ENCODE measurements around the gene NEDD8.

Gene NEDD8

DNA sequence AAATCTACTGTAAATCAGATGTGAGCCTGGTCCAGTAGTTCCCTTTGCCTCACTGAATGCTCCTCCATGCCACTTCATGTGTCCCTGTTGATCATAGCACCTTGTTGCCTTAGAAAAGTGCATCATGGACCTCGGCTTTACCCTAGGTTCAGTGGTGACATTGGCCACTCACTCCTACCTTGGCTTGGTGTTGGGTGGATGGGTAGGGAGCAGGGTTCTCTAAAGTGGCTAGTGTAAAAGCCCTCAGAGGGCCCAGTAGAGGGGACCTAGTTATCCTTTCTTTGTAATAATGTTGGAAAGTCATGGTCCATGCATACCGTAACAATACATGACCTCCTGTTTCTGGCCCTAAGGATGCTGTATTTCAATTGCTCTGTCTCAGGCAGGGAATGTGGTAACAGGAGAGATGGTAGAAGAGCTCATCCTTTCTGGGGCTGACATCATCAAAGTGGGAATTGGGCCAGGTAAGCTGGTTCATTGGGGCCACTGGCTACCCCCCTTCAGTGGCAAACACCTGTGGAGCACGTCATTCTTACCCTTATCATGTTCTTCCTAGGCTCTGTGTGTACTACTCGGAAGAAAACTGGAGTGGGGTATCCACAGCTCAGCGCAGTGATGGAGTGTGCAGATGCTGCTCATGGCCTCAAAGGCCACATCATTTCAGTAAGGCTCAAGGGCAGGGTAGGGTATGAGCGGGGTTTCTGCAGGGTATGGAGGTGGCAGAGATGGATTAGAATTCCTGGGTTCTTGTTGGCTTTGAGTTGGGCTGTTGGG is 4.7 kb upstream of the NEDD8 start:
- H3K4me1 ChIP-seq (ENCODE audit: insufficient read depth, low read length, severe bottlenecking): peaks cover 34% of the 10 kb centered on the region
- H3K9me2 ChIP-seq (ENCODE audit: low read depth, low read length): no peaks in the 10 kb centered on the region
- H3K4me2 ChIP-seq (ENCODE audit: low read length): no peak overlapping the region
- H3K27ac ChIP-seq (ENCODE audit: low read depth, low read length, poor library complexity, severe bottlenecking): no peak overlapping the region
- H4K20me1 ChIP-seq (ENCODE audit: insufficient read depth, low read length): no peaks in the 10 kb centered on the region
- peaks cover 70% of the 10 kb centered on the region for H3K36me3 ChIP-seq (ENCODE audit: insufficient read depth, low read length)
- H3K9ac ChIP-seq (ENCODE audit: low read length): no peak overlapping the region
- H3F3A ChIP-seq (ENCODE audit: insufficient read depth, low read length): 0 out of 2 replicates have a peak, but pooled peaks cover 3% of the 10 kb centered on the region
- H3K4me3 ChIP-seq (ENCODE audit: low read depth, low read length, poor library complexity, severe bottlenecking): no peak overlapping the region
- TF ChIP-seq, protein P1, sequence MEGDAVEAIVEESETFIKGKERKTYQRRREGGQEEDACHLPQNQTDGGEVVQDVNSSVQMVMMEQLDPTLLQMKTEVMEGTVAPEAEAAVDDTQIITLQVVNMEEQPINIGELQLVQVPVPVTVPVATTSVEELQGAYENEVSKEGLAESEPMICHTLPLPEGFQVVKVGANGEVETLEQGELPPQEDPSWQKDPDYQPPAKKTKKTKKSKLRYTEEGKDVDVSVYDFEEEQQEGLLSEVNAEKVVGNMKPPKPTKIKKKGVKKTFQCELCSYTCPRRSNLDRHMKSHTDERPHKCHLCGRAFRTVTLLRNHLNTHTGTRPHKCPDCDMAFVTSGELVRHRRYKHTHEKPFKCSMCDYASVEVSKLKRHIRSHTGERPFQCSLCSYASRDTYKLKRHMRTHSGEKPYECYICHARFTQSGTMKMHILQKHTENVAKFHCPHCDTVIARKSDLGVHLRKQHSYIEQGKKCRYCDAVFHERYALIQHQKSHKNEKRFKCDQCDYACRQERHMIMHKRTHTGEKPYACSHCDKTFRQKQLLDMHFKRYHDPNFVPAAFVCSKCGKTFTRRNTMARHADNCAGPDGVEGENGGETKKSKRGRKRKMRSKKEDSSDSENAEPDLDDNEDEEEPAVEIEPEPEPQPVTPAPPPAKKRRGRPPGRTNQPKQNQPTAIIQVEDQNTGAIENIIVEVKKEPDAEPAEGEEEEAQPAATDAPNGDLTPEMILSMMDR (IDR thresholded peaks at IDR 0.05; ENCODE audit: low read length): no peak
- peaks cover under 1% of the 10 kb centered on the region; the same call in 1 of the 2 replicates for H3K79me2 ChIP-seq (ENCODE audit: insufficient read depth, low read length)
- no peaks in the 10 kb centered on the region for H3K9me3 ChIP-seq (ENCODE audit: low read length)
- no peaks in the 10 kb centered on the region for H3K27me3 ChIP-seq (ENCODE audit: insufficient read depth, low read length)
- H2AFZ ChIP-seq (ENCODE audit: low read length): no peak overlapping the region

DNA sequence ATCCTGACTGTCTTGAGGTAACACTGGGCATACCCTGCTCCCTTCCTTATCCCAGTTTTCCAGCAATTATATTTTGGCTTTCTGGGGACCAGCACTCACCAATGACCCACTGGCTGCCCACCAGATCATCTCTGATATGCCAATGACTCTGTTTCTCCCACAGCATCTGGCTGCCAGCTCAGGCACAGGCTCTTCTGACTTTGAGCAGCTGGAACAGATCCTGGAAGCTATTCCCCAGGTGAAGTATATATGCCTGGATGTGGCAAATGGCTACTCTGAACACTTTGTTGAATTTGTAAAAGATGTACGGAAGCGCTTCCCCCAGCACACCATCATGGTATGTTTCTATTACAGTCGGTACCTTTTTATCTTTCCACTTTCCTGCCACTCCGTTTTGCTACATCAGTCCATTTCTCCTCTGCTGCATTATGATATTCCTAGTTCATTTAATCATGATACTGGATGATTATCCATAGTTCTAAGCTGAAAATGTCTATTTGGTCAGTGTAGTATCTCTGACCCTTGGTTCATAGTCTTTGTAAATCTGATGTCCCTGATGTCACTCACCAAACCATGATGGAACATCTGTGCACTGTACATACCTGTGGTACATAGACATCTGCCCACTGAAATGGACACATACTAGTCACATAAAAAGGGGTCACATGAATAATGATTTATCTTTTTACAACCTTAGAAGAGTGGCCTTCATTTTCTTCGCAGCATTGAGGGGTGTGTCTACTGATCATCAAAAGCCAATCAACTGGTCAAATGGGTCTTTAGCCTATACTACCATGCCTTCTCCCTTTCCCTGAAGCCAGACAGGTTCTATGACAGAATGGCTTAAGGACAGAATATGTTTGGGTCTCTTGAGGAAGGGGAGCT is 3.9 kb upstream of the NEDD8 start:
- H3K27me3 ChIP-seq (ENCODE audit: insufficient read depth, low read length): no peaks in the 10 kb centered on the region
- no peaks in the 10 kb centered on the region for H3K9me3 ChIP-seq (ENCODE audit: low read length)
- TF ChIP-seq, protein P1 (IDR thresholded peaks at IDR 0.05; ENCODE audit: low read length): no peak
- no peak for TF ChIP-seq EZH2 (IDR thresholded peaks at IDR 0.05; ENCODE audit: borderline replicate concordance, low read length)
- no peak overlapping the region for H3K4me2 ChIP-seq (ENCODE audit: low read length)
- H3F3A ChIP-seq (ENCODE audit: insufficient read depth, low read length): 0 out of 2 replicates have a peak, but pooled peaks cover 3% of the 10 kb centered on the region
- no peak overlapping the region for H2AFZ ChIP-seq (ENCODE audit: low read length)
- no peak overlapping the region for H3K4me3 ChIP-seq (ENCODE audit: low read depth, low read length, poor library complexity, severe bottlenecking)
- no peaks in the 10 kb centered on the region for H4K20me1 ChIP-seq (ENCODE audit: insufficient read depth, low read length)
- no peaks in the 10 kb centered on the region for H3K9me2 ChIP-seq (ENCODE audit: low read depth, low read length)
- peaks cover 8% of the 10 kb centered on the region; the same call in 1 of the 2 replicates for H3K79me2 ChIP-seq (ENCODE audit: insufficient read depth, low read length)
- peaks cover 31% of the 10 kb centered on the region for H3K4me1 ChIP-seq (ENCODE audit: insufficient read depth, low read length, severe bottlenecking)
- H3K36me3 ChIP-seq (ENCODE audit: insufficient read depth, low read length): peaks cover 68% of the 10 kb centered on the region
- H3K27ac ChIP-seq (ENCODE audit: low read depth, low read length, poor library complexity, severe bottlenecking): no peak overlapping the region
- H3K9ac ChIP-seq (ENCODE audit: low read length): no peak overlapping the region

DNA sequence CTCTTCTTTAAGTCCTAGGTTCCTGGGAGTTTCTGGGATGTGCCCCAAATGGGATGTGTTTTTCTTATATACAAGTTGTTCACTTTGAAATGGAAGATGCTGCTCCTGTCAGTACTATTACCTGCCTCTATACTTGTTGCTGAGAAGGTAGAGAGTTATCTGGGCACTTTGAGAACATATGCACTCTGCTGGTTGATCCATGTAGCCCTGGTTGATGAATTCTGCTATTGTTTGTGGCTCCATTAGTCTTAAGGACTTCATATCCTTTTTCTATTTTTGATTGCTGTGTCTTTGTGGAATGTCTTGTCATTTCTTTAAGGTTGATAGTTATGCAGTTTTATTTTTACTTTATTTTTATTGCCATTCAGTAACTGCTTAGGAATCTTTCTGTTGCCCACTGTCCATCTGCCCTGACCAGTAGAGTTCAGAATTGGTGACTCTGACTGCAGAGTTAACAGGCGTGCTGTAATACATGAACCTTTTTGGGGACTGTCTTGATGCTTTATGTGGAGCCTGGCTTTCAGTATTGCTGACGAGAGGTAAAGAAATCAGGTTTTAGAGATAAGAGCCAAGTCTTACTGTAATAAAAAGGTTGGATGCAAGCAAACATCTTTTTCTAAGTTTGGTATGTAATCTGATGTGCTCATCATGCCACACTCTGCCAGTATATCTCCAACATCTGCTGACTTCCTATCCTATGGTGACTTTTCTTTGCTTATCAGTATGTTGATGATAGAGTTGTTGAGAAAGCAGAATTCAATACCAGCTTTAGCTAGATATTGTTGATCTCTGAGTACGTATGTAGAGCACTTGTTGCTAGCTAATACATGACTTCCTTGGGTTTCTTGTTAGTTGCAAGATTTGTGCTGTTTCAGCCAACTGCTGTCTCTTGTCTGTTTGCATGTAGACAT is 2.2 kb upstream of the NEDD8 start:
- Histone ChIP-seq H3K4me1 (ENCODE audit: insufficient read depth, low read length, severe bottlenecking) (peaks cover 27% of the 10 kb centered on the region), H3K9me3 (ENCODE audit: low read length) (no peaks in the 10 kb centered on the region), H3K9me2 (ENCODE audit: low read depth, low read length) (no peaks in the 10 kb centered on the region), H3K27me3 (ENCODE audit: insufficient read depth, low read length) (no peaks in the 10 kb centered on the region), H3K9ac (ENCODE audit: low read length) (peak overlapping the region; percentile 82), H3F3A (ENCODE audit: insufficient read depth, low read length) (0 out of 2 replicates have a peak, but pooled peaks cover 3% of the 10 kb centered on the region), H3K4me3 (ENCODE audit: low read depth, low read length, poor library complexity, severe bottlenecking) (no peak overlapping the region), H3K79me2 (ENCODE audit: insufficient read depth, low read length) (peaks cover 17% of the 10 kb centered on the region), H3K27ac (ENCODE audit: low read depth, low read length, poor library complexity, severe bottlenecking) (no peak overlapping the region), H4K20me1 (ENCODE audit: insufficient read depth, low read length) (no peaks in the 10 kb centered on the region), H3K4me2 (ENCODE audit: low read length) (peak overlapping the region; percentile 92), H3K36me3 (ENCODE audit: insufficient read depth, low read length) (peaks cover 51% of the 10 kb centered on the region), H2AFZ (ENCODE audit: low read length) (no peak overlapping the region)
- no peak for TF ChIP-seq EZH2 (IDR thresholded peaks at IDR 0.05; ENCODE audit: borderline replicate concordance, low read length)
- TF ChIP-seq, protein P1 (IDR thresholded peaks at IDR 0.05; ENCODE audit: low read length): no peak
